Bronchial epithelial cell (primary cell): ENCODE data around the gene ZC3HAV1. TPM values are rescaled to one million over a fixed set of nuclear protein-coding genes. Genes with fewer than 3 reads are reported as not detected.

ENCODE experiments used
- DNase-seq: peaks from one replicate; pipeline ENCODE4 v3.0.0-alpha.2; 2010; ENCODE audit warnings: low read depth
- FAIRE-seq: peaks from 2 replicates; lab custom pipeline; 2011; peaks lifted over from hg19 to GRCh38; lab: Jason Lieb, UNC
- H3K27me3 ChIP-seq: 2 replicates; pipeline ENCODE4 v1.5.1; 2011; ENCODE audit warnings: low read length; ENCODE audit not compliant: control insufficient read depth, insufficient read depth
- H3K36me3 ChIP-seq: 2 replicates; pipeline ENCODE4 v1.5.1; 2011; ENCODE audit warnings: low read length; ENCODE audit not compliant: control insufficient read depth, insufficient read depth
- H3K4me3 ChIP-seq: 2 replicates; pipeline ENCODE4 v1.5.1; 2011; ENCODE audit warnings: mild to moderate bottlenecking, low read depth, low read length, control low read depth
- CTCF ChIP-seq: IDR thresholded peaks from 2 replicates; pipeline ENCODE4 v1.5.1; 2011; ENCODE audit warnings: mild to moderate bottlenecking, moderate library complexity, low read length, control low read depth, inconsistent platforms; ENCODE audit not compliant: insufficient read depth, severe bottlenecking
- total RNA-seq: library from RNA; depleted of rRNA; stranded (reverse); fragments of >200 nt; gene quantifications from 2 replicates; pipeline ENCODE4 v1.2.1, GENCODE V29; 2014

ZC3HAV1 gene
- total RNA-seq: 10.6 and 11.3 TPM in 2 replicates

DNA sequence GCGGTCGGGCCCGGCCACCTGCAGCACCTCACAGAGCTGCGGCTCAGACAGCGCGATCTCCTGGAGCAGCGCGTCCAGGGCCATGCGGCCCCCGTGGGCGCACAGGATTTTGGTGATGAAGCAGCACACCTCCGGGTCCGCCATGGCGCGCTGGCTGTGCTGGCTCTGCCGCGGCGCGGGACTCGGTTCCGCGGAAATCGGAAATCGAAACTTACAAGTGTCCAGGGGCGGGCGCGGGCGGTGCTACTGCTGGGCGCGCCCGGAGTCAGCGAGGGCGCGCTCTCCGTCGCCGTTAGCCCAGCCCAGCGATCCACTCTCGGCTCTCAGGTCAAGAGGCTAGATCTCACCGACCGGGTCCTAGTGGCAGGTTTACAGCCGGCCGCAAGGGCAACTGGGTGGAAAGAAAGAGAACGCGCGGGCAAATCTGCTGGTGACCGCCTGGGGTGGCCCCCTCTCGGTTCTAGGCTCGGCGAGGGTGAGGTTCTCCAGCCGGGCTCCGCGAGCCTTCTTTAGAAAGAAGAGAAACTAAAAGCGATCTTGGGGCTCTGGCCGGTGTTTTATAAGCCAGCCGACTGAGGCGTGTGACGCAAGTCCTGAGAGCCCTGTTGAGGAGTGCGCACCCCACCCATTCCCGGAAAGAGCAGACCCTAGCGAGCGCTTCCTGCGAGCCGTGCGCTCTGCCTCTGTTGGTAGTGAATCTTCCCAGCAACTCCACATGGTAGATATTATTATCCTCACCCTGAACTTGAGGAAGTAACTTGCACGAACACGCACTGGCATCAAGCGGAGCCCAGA lies at the start of gene ZC3HAV1:
ZC3HAV1 (minus strand) TSS at position 533 of the 795 bp plus-strand sequence; CDS start at position 144, 389 bp downstream.
- no peak for FAIRE-seq
- TF ChIP-seq CTCF: no peak
- Histone ChIP-seq H3K27me3 (no peaks in the 10 kb centered on the region), H3K36me3 (no peaks in the 10 kb centered on the region), H3K4me3 (peak within 1 kb of the TSS; percentile 98)
- peak; percentile 71 for DNase-seq

- TF ChIP-seq CTCF: no peak
- no peak for FAIRE-seq
- peak; percentile 83 for DNase-seq
These were observed 44.3 kb upstream of the ZC3HAV1 start for GRCh38 chr7:139153832-139154231.

DNA sequence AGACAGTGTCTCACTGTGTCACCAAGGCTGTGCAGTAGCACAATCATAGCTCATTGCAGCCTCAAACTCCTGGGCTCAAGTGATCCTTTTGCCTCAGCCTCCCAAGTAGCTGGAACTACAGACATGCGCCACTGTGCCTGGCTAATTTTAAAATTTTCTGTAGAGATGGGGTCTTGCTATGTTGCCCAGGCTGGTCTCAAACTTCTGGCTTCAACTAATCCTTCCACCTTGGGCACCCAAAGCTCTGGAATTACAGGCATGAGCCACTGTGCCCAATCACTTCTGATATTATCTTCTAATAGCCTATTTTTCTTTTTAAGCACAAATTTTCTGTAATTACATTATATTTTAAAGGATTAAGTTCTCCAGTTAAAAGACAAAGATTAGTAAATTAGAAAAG lies 42.6 kb upstream of the ZC3HAV1 start:
- no peak for DNase-seq
- Histone ChIP-seq H3K36me3 (no peaks in the 10 kb centered on the region), H3K27me3 (no peaks in the 10 kb centered on the region), H3K4me3 (no peak overlapping the region)
- no peak for TF ChIP-seq CTCF
- FAIRE-seq: no peak

More at GRCh38 chr7:139153832-139154231, 44.3 kb upstream of the ZC3HAV1 start:
- Histone ChIP-seq H3K27me3 (no peaks in the 10 kb centered on the region), H3K4me3 (no peak overlapping the region), H3K36me3 (no peaks in the 10 kb centered on the region)

DNA sequence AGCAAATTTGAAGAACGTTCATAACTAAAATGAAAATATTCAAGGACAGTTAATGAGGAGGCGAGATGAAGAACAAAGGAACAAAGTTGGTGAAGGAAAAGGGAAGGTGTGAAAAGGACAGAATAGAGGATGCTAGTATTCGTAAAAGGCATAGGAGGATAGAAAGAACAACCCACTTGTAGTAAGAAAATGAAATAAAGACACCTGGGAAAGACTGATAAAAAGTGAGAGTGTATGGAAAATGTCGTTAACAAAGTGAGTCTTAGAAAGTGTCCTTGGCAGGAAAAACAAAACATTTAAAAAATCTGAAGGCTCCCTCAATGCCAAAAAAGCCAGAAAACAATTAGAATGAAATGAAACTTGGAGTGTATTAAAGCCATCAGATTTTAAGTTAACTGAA lies 29.6 kb upstream of the ZC3HAV1 start:
- TF ChIP-seq CTCF: no peak
- Histone ChIP-seq H3K4me3 (no peak overlapping the region), H3K36me3 (no peaks in the 10 kb centered on the region), H3K27me3 (no peaks in the 10 kb centered on the region)
- FAIRE-seq (no peak), DNase-seq (no peak)

- H3K4me3 ChIP-seq: peak overlapping the region; percentile 54
- H3K27me3 ChIP-seq: no peaks in the 10 kb centered on the region
- H3K36me3 ChIP-seq: no peaks in the 10 kb centered on the region
- no peak for TF ChIP-seq CTCF
- FAIRE-seq: no peak
- DNase-seq: peak; percentile 73
These were observed 24.0 kb upstream of the ZC3HAV1 start for GRCh38 chr7:139133335-139134139.
